Transverse colon (tissue), 4 donors: ENCODE results near the gene CDIPT.

Experiments used
- EP300 ChIP-seq: sonication (generic); formaldehyde crosslinking; IDR thresholded peaks from one replicate; pipeline ENCODE4 v1.6.1; 2017; ENCODE audit warnings: antibody characterized with exemption, low read depth
- POLR2A ChIP-seq: fragments of 450-650 bp; IDR thresholded peaks from one replicate; pipeline ENCODE4 v1.6.1; 2016; ENCODE audit warnings: antibody characterized with exemption, mild to moderate bottlenecking, moderate library complexity
- POLR2AphosphoS5 ChIP-seq, 3 donors: sonication (generic); formaldehyde crosslinking; IDR thresholded peaks; one replicate each; pipeline ENCODE4 v1.6.1; 2016; ENCODE audit warnings: antibody characterized with exemption in 3 of 3
- TF ChIP-seq, protein P1 (sequence below), 5 experiments: fragments of 200-600 bp in 3 of 5; fragments of 450-650 bp in 2 of 5; sonication (generic) in 3 of 5; IDR thresholded peaks; 1 replicate in 2 of 5; 2 replicates in 3 of 5; pipeline ENCODE4 v1.5.1; 2016 to 2017; ENCODE audit warnings: antibody characterized with exemption in 5 of 5, inconsistent platforms in 3 of 5, mild to moderate bottlenecking in 2 of 5, moderate library complexity in 1 of 5

GRCh38 chr16:29821643-29822115 is 41.3 kb downstream of the CDIPT start:
- TF ChIP-seq, protein P1, sequence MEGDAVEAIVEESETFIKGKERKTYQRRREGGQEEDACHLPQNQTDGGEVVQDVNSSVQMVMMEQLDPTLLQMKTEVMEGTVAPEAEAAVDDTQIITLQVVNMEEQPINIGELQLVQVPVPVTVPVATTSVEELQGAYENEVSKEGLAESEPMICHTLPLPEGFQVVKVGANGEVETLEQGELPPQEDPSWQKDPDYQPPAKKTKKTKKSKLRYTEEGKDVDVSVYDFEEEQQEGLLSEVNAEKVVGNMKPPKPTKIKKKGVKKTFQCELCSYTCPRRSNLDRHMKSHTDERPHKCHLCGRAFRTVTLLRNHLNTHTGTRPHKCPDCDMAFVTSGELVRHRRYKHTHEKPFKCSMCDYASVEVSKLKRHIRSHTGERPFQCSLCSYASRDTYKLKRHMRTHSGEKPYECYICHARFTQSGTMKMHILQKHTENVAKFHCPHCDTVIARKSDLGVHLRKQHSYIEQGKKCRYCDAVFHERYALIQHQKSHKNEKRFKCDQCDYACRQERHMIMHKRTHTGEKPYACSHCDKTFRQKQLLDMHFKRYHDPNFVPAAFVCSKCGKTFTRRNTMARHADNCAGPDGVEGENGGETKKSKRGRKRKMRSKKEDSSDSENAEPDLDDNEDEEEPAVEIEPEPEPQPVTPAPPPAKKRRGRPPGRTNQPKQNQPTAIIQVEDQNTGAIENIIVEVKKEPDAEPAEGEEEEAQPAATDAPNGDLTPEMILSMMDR (IDR thresholded peaks at IDR 0.05): no peak
- TF ChIP-seq POLR2A: peak; percentile 46
- TF ChIP-seq POLR2AphosphoS5 (IDR thresholded peaks at IDR 0.05): peak in 2 of 3 donors; percentile 61 to 79
- TF ChIP-seq EP300: no peak
